GM12891 (cell line): ENCODE data around the gene DPPA5.

Source experiments
- PAX5 ChIP-seq: IDR thresholded peaks from 2 replicates; pipeline ENCODE4 v1.6.1; 2011; ENCODE audit warnings: low read length, moderate library complexity, mild to moderate bottlenecking; ENCODE audit not compliant: insufficient read depth, severe bottlenecking
- POLR2A ChIP-seq: IDR thresholded peaks from 2 replicates; pipeline ENCODE4 v1.6.1; 2011; ENCODE audit warnings: low read depth, low read length, control low read depth
- POLR2AphosphoS5 ChIP-seq: IDR thresholded peaks from 2 replicates; pipeline ENCODE4 v1.6.1; 2011; ENCODE audit warnings: low read depth, low read length, control low read depth
- SPI1 ChIP-seq: IDR thresholded peaks from 2 replicates; pipeline ENCODE4 v1.6.1; 2011; ENCODE audit warnings: low read depth, low read length, control low read depth
- TAF1 ChIP-seq: IDR thresholded peaks from 2 replicates; pipeline ENCODE4 v1.6.1; 2011; ENCODE audit warnings: low read depth, low read length, control low read depth

DNA sequence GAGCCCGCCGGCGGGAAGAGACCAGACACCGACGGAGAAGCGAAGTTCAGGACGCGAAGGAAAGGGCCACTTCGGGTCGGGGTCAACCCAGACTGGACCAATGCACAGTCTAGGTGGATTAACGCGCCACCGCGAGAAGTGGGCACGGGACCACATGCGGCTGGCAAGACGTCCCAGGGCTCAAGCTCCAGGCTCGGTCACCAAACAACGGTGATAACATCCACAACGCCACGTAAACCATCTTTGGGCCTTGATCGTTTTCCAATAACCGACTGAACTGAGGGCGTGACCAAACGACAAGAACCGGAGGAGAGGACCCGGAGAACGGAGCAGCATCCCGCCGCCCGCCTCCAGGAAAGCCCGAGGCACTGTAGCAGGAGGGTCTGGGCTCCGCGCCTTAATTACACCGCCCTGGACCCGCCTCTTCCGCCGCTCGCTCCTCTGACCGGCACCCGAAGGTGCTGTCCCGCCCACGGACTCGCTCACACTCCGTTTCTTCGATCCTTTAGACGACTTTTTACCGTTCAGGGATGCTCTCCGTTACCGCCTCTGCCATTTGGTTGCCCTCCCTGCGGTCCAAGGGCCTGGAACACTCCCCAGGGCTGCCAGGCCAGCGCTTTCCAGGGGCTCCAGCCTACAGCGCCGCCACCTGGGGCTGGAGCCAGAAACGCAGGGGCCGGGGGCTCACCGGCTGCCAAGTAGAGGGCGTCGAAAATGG lies 44.1 kb downstream of the DPPA5 start:
- TF ChIP-seq TAF1 (no peak), SPI1 (no peak), POLR2A (peak; percentile 68), POLR2AphosphoS5 (peak; percentile 49; the same call in 1 of the 2 replicates), PAX5 (no peak)
